ENCODE data around the gene CSTB. TPM values are rescaled to one million over a fixed set of nuclear protein-coding genes. Genes with fewer than 3 reads are reported as not detected.

CSTB gene
- total RNA-seq, 1 donor from 2014 or later = 16.0 TPM

DNA sequence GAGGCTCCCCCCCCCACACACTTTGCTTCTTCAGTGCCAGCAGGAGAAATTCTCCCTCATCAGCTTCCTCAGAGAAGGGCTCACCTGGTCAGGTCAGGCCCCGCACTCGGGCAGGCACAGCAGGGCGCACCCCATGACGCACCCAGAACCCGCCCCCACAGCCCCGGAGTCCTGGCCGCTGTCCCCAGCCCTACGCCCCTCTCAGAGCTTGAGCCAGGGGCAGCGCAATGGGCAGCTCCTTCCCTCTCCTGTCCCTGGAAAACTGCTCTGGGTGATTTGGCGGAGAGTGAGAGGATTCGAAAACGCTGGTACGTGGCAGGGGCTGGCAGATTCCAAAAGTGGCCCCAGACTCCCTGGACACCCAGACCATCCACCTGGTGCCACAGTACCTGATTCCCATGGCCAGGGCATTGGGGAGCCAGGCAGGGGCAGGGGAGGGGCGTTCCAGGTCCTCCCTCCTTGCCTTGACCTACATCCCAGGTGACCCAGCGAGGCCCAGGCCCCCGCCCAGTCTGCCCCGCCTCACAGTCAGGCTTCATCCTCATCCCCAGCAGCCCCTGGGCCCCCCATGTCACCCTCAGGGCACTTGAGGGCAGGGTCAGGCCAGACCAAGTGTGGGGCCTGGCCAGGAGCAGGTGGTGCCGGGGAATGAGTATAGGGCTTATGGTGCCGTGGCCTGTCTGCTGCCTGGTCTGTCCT, 37.0 kb upstream of the CSTB start:
- peaks cover 13% of the 10 kb centered on the region for H3K4me1 Mint-ChIP-seq
- no peaks in the 10 kb centered on the region for H3K36me3 Mint-ChIP-seq (ENCODE audit: low read depth)
- TF ChIP-seq CTCF (IDR thresholded peaks at IDR 0.05) = no peak
- DNase-seq (no peak), ATAC-seq (ENCODE audit: low read depth) (no peak)
- H3K27ac Mint-ChIP-seq = no peak overlapping the region
- ChIA-PET POLR2A (no interaction called here), CTCF (no interaction called here)
- peaks cover 5% of the 10 kb centered on the region for H3K27me3 Mint-ChIP-seq
- no peak overlapping the region for H3K4me3 Mint-ChIP-seq
- intact Hi-C loops (cut with micrococcal nuclease) = loop anchor here (10.0 kb wide), 1 partner anchor 492 kb away; the partner anchor contains the start of gene PFKL
- H3K9me3 Mint-ChIP-seq = no peaks in the 10 kb centered on the region

DNA sequence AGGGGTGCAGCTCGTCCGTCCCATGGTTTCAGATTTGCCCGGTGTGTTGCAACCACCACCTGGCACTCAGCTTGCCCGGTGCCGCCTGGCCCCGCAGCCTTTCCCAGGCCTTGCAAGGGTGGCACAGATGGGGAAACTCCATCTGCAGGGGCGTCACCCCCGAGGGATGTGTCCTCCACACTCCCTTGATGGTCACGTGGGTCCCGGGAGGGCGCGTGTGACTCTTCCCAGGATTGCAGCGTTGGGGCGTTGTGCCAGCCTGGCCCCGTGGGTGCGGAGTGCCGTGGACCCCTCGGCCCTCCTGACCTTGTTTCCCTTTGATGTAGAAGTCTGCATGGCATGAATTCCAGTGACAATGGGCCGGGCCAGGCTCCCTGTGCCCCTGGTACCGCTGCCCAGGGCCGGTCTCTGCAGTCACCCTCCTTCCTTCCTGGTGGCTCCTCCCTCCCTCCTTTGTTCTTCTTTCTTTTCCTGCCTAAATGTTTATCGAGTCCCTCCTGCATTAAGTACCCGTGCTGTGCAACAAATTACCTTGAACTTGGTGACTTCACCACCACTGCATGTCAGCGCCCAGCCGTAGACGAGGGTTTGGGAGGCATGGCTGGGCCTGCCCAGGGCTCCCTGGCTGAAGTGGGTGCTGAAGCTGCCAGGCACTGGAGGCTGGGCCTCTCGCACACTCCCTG, 36.2 kb upstream of the CSTB start:
- H3K36me3 Mint-ChIP-seq (ENCODE audit: low read depth) = no peaks in the 10 kb centered on the region
- no peak for ATAC-seq (ENCODE audit: low read depth)
- no peaks in the 10 kb centered on the region for H3K9me3 Mint-ChIP-seq
- peaks cover 5% of the 10 kb centered on the region for H3K27me3 Mint-ChIP-seq
- ChIA-PET CTCF (interaction anchor here (2.0 to 4.0 kb wide), 2 partner anchors 126 to 164 kb away, joined by 9 to 34 read pairs; no protein-coding TSS in a partner anchor), POLR2A (no interaction called here)
- no peak overlapping the region for H3K4me3 Mint-ChIP-seq
- intact Hi-C loops (cut with micrococcal nuclease) = loop anchor here (10.0 kb wide), 1 partner anchor 493 kb away; the partner anchor contains the start of gene PFKL
- H3K27ac Mint-ChIP-seq = no peak overlapping the region
- H3K4me1 Mint-ChIP-seq = peaks cover 13% of the 10 kb centered on the region
- DNase-seq = no peak
- TF ChIP-seq CTCF (IDR thresholded peaks at IDR 0.05) = no peak

- no peaks in the 10 kb centered on the region for H3K36me3 Mint-ChIP-seq (ENCODE audit: low read depth)
- no peak for TF ChIP-seq CTCF (IDR thresholded peaks at IDR 0.05)
- intact Hi-C loops (cut with micrococcal nuclease) = loop anchor here (10.0 kb wide), 1 partner anchor 493 kb away; the partner anchor contains the start of gene PFKL
- no peak overlapping the region for H3K27ac Mint-ChIP-seq
- H3K4me1 Mint-ChIP-seq = peaks cover 20% of the 10 kb centered on the region
- ChIA-PET POLR2A (no interaction called here), CTCF (interaction anchor here (1.1 to 4.0 kb wide), 3 partner anchors 82 to 165 kb away, joined by 3 to 34 read pairs (median 9); no protein-coding TSS in a partner anchor)
- H3K4me3 Mint-ChIP-seq = no peak overlapping the region
- DNase-seq = no peak
- no peak for ATAC-seq (ENCODE audit: low read depth)
- peaks cover 7% of the 10 kb centered on the region for H3K27me3 Mint-ChIP-seq
- no peaks in the 10 kb centered on the region for H3K9me3 Mint-ChIP-seq
These were observed 35.4 kb upstream of the CSTB start for GRCh38 chr21:43811262-43812105.

DNA sequence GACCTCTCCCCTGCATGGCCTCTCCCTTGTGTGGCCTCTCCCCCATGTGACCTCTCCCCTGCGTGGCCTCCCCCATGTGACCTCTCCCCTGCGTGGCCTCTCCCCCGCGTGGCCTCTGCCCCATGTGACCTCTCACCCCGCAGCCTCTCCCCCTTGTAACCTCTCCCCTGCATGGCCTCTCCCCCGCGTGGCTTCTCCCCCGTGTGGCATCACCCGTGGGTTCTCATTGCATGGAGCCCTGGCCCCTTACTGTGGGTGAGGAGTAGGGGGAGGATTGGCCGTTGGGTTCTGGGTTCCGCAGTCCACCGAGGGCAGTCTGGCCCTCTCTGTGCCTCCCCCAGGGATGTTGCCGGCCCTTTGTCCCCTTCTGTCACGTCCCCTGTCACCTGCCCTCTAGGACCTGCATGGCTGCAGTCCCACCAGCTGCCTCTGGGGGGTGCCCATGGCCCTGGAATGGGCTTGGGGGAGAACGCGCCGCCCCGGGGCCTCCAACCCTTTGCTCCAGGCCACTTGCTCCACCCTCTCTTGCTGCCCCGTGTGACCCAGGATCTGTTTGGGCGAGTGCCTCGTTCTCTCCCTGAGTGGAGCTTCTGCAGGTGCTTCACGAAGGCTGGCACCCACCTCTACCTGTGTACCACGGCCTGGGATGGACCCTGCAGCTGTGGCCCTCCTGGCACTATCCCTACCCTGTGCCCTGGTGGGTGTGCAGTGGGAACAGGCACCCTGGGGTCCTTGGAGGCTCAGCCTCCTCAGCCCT, 34.6 kb upstream of the CSTB start:
- ChIA-PET CTCF (interaction anchor here (0.5 to 4.0 kb wide), 4 partner anchors 75 to 165 kb away, joined by 3 to 34 read pairs (median 7); no protein-coding TSS in a partner anchor), POLR2A (interaction anchor here (0.6 kb wide), 1 partner anchor 20 kb away, joined by 3 read pairs; no protein-coding TSS in a partner anchor)
- peaks cover 3% of the 10 kb centered on the region for H3K36me3 Mint-ChIP-seq (ENCODE audit: low read depth)
- peak; percentile 88 for DNase-seq
- H3K9me3 Mint-ChIP-seq = no peaks in the 10 kb centered on the region
- no peak overlapping the region for H3K27ac Mint-ChIP-seq
- H3K4me1 Mint-ChIP-seq = peaks cover 28% of the 10 kb centered on the region
- intact Hi-C loops (cut with micrococcal nuclease) = loop anchor here (1.0 to 10.0 kb wide), 3 partner anchors 129 to 494 kb away; partner anchors contain the start of gene PFKL
- no peak overlapping the region for H3K4me3 Mint-ChIP-seq
- peak; percentile 68 for TF ChIP-seq CTCF (IDR thresholded peaks at IDR 0.05)
- peak; percentile 97 for ATAC-seq (ENCODE audit: low read depth)
- peaks cover 7% of the 10 kb centered on the region for H3K27me3 Mint-ChIP-seq
